Uterus (tissue), 4 donors: ENCODE data around the gene SNTB2. TPM values are rescaled to one million over a fixed set of nuclear protein-coding genes. Genes with fewer than 3 reads are reported as not detected.

Experiments used
- DNase-seq, 2 donors: peaks; one replicate each; pipeline ENCODE4 v3.0.0-alpha.2; 2019 to 2020
- H3K27ac ChIP-seq, 2 donors: fragments of 200-600 bp; sonication (generic); 1 replicate in 1 of 2; 2 replicates in 1 of 2; pipeline ENCODE4 v1.5.1; 2016 to 2018
- H3K27me3 ChIP-seq, 2 donors: fragments of 200-600 bp; sonication (generic); one replicate each; pipeline ENCODE4 v1.5.1; 2018 to 2019; ENCODE audit warnings: control low read depth in 1 of 2
- H3K36me3 ChIP-seq, 2 donors: fragments of 200-600 bp; sonication (generic); one replicate each; pipeline ENCODE4 v1.5.1; 2019; ENCODE audit warnings: control low read depth in 1 of 2
- H3K4me1 ChIP-seq, 2 donors: fragments of 200-600 bp; sonication (generic); one replicate each; pipeline ENCODE4 v1.5.1; 2018 to 2019; ENCODE audit warnings: control low read depth in 1 of 2
- H3K4me3 ChIP-seq, 2 donors: fragments of 200-600 bp; sonication (generic); 1 replicate in 1 of 2; 2 replicates in 1 of 2; pipeline ENCODE4 v1.5.1; 2018 to 2019; ENCODE audit warnings: mild to moderate bottlenecking in 1 of 2
- H3K9me3 ChIP-seq, 2 donors: fragments of 200-600 bp; sonication (generic); one replicate each; pipeline ENCODE4 v1.5.1; 2019; ENCODE audit warnings: control low read depth in 1 of 2
- POLR2A ChIP-seq, 2 donors: fragments of 450-650 bp; IDR thresholded peaks; one replicate each; pipeline ENCODE4 v1.6.1; 2016; ENCODE audit warnings: antibody characterized with exemption in 2 of 2, mild to moderate bottlenecking in 1 of 2, moderate library complexity in 1 of 2
- intact Hi-C: fragments of 100-400 bp; cut with DNase I; formaldehyde crosslinking; loops from one replicate; pipeline ENCODE4 v1.15.1; 2023; ENCODE audit warnings: low total_unique reads
- total RNA-seq, 4 donors: library from RNA; depleted of rRNA in 3 of 4; stranded (reverse); fragments of >200 nt in 3 of 4; gene quantifications; one replicate each; pipeline versions ENCODE4 v1.1.0 to v1.2.4, GENCODE V29; 2014 to 2023
- TF ChIP-seq, protein P1 (sequence below), 4 experiments: fragments of 200-600 bp in 2 of 4; fragments of 450-650 bp in 2 of 4; sonication (generic) in 2 of 4; IDR thresholded peaks; one replicate each; pipeline ENCODE4 v1.5.1; 2016 to 2019; ENCODE audit warnings: antibody characterized with exemption in 4 of 4, mild to moderate bottlenecking in 2 of 4, moderate library complexity in 1 of 4
- donor health status: DM: yes; HTN: yes; CAD: no.

The SNTB2 gene
- total RNA-seq, 4 donors from 2014 or later = 28.2 to 88.0 (median 59.5) TPM

DNA sequence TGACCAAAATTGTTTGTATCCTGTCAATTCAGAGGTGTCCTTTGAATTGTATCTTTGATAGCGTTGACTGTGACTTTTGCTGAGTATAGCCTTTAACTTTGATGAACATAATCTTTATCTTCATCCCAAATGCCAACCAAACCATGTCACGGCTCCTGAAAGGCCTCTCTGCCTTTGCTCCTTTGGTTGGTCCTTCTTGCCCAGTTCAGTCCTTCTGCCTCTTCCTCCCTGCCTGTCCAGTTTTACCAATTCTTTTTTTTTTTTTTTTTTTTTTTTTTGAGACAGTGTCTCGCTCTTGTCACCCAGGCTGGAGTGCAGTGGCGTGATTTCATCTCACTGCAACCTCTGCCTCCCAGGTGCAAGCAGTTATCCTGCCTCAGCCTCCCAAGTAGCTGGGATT, 111.3 kb downstream of the SNTB2 start:
- no peak for DNase-seq
- no peak overlapping the region for H3K27ac ChIP-seq
- no peaks in the 10 kb centered on the region for H3K36me3 ChIP-seq
- H3K27me3 ChIP-seq = no peaks in the 10 kb centered on the region
- H3K4me1 ChIP-seq = no peaks in the 10 kb centered on the region
- H3K9me3 ChIP-seq = no peaks in the 10 kb centered on the region
- intact Hi-C loops = no loop called here
- H3K4me3 ChIP-seq = no peak overlapping the region
- no peak for TF ChIP-seq POLR2A (IDR thresholded peaks at IDR 0.05)
- TF ChIP-seq, protein P1, sequence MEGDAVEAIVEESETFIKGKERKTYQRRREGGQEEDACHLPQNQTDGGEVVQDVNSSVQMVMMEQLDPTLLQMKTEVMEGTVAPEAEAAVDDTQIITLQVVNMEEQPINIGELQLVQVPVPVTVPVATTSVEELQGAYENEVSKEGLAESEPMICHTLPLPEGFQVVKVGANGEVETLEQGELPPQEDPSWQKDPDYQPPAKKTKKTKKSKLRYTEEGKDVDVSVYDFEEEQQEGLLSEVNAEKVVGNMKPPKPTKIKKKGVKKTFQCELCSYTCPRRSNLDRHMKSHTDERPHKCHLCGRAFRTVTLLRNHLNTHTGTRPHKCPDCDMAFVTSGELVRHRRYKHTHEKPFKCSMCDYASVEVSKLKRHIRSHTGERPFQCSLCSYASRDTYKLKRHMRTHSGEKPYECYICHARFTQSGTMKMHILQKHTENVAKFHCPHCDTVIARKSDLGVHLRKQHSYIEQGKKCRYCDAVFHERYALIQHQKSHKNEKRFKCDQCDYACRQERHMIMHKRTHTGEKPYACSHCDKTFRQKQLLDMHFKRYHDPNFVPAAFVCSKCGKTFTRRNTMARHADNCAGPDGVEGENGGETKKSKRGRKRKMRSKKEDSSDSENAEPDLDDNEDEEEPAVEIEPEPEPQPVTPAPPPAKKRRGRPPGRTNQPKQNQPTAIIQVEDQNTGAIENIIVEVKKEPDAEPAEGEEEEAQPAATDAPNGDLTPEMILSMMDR (IDR thresholded peaks at IDR 0.05) = no peak

- no peaks in the 10 kb centered on the region for H3K36me3 ChIP-seq
- no peaks in the 10 kb centered on the region for H3K27me3 ChIP-seq
- no peak for TF ChIP-seq POLR2A (IDR thresholded peaks at IDR 0.05)
- TF ChIP-seq, protein P1 (IDR thresholded peaks at IDR 0.05) = no peak
- H3K4me1 ChIP-seq = no peaks in the 10 kb centered on the region
- intact Hi-C loops = no loop called here
- DNase-seq = no peak
- H3K9me3 ChIP-seq = no peaks in the 10 kb centered on the region
- H3K4me3 ChIP-seq = no peak overlapping the region
- no peak overlapping the region for H3K27ac ChIP-seq
Measured at GRCh38 chr16:69301187-69301586, 114.2 kb downstream of the SNTB2 start.

GRCh38 chr16:69301861-69302260, 114.9 kb downstream of the SNTB2 start:
- no peak overlapping the region for H3K4me3 ChIP-seq
- H3K36me3 ChIP-seq = no peaks in the 10 kb centered on the region
- intact Hi-C loops = no loop called here
- no peak for DNase-seq
- no peaks in the 10 kb centered on the region for H3K4me1 ChIP-seq
- TF ChIP-seq, protein P1 (IDR thresholded peaks at IDR 0.05) = no peak
- TF ChIP-seq POLR2A (IDR thresholded peaks at IDR 0.05) = no peak
- no peak overlapping the region for H3K27ac ChIP-seq
- H3K27me3 ChIP-seq = no peaks in the 10 kb centered on the region
- H3K9me3 ChIP-seq = no peaks in the 10 kb centered on the region

GRCh38 chr16:69302301-69302700, 115.3 kb downstream of the SNTB2 start:
- Histone ChIP-seq H3K27me3 (no peaks in the 10 kb centered on the region), H3K27ac (no peak overlapping the region), H3K36me3 (no peaks in the 10 kb centered on the region), H3K9me3 (no peaks in the 10 kb centered on the region), H3K4me1 (no peaks in the 10 kb centered on the region), H3K4me3 (no peak overlapping the region)
- intact Hi-C loops = no loop called here
- no peak for DNase-seq
- TF ChIP-seq, protein P1 (IDR thresholded peaks at IDR 0.05) = no peak
- TF ChIP-seq POLR2A (IDR thresholded peaks at IDR 0.05) = no peak

DNA sequence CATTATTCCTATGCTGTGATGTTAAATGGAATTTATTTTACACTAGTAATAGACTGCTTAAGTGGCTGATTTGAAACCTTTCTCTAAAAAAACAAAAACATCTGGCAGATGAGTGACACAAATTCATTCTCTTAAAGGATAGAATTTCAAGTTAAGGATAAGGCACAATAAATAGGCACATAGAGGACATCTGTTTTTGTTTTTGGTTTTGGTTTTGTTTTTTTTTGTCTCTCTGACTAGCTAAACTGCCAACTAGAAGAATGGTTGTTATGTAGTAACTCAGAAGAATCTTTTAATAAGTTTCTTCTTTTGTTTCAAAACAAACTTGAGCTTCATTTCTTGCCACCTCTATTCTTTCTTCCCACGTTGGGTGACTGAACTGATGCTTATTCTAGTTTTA, 119.1 kb downstream of the SNTB2 start:
- intact Hi-C loops = no loop called here
- Histone ChIP-seq H3K27me3 (no peaks in the 10 kb centered on the region), H3K4me1 (no peaks in the 10 kb centered on the region), H3K36me3 (no peaks in the 10 kb centered on the region), H3K9me3 (no peaks in the 10 kb centered on the region), H3K4me3 (no peak overlapping the region), H3K27ac (no peak overlapping the region)
- TF ChIP-seq, protein P1 (IDR thresholded peaks at IDR 0.05) = no peak
- no peak for TF ChIP-seq POLR2A (IDR thresholded peaks at IDR 0.05)
- DNase-seq = no peak
